ENCODE results near the gene MOSPD2.

The MOSPD2 gene

GRCh38 chrX:14883826-14884225, 10.6 kb downstream of the MOSPD2 start:
- H3K4me3 Mint-ChIP-seq, result no peak overlapping the region
- H3K4me1 Mint-ChIP-seq (ENCODE audit: low read depth), result peaks cover 14% of the 10 kb centered on the region
- H3K36me3 Mint-ChIP-seq (ENCODE audit: low read depth), result peaks cover 8% of the 10 kb centered on the region
- no peaks in the 10 kb centered on the region for H3K27me3 Mint-ChIP-seq
- H3K27ac Mint-ChIP-seq, result no peak overlapping the region
- H3K9me3 Mint-ChIP-seq, result no peaks in the 10 kb centered on the region
- intact Hi-C loops (cut with micrococcal nuclease), result no loop called here

GRCh38 chrX:14884714-14885113, 11.5 kb downstream of the MOSPD2 start:
- Mint-ChIP-seq H3K4me1 (ENCODE audit: low read depth) (peaks cover 21% of the 10 kb centered on the region), H3K27me3 (no peaks in the 10 kb centered on the region), H3K9me3 (no peaks in the 10 kb centered on the region), H3K4me3 (no peak overlapping the region), H3K36me3 (ENCODE audit: low read depth) (peaks cover 8% of the 10 kb centered on the region), H3K27ac (no peak overlapping the region)
- intact Hi-C loops (cut with micrococcal nuclease), result no loop called here

DNA sequence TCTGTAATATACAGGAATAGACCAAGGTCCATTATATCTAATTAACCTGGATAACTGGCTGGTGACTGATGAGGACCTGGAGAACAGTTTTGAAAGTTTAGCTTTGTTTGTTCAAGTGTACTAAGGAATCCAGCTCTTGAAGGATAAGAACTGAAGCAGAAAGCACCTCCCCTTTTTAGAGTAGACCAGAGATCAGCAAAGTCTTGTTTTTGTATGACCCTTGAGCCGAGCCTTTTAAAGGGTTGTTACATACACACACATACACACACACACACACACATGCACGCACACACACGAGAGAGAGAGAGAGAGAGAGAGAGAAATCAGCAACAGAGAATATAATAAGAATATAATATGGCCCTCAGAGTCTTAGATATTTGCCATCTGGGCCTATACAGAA, 13.0 kb downstream of the MOSPD2 start:
- H3K4me3 Mint-ChIP-seq, result no peak overlapping the region
- H3K4me1 Mint-ChIP-seq (ENCODE audit: low read depth), result peaks cover 21% of the 10 kb centered on the region
- peak overlapping the region; percentile 66 for H3K27ac Mint-ChIP-seq
- H3K27me3 Mint-ChIP-seq, result no peaks in the 10 kb centered on the region
- no peaks in the 10 kb centered on the region for H3K9me3 Mint-ChIP-seq
- intact Hi-C loops (cut with micrococcal nuclease), result no loop called here
- peaks cover 8% of the 10 kb centered on the region for H3K36me3 Mint-ChIP-seq (ENCODE audit: low read depth)

- Mint-ChIP-seq H3K4me3 (no peak overlapping the region), H3K4me1 (ENCODE audit: low read depth) (peaks cover 7% of the 10 kb centered on the region), H3K27ac (no peak overlapping the region), H3K9me3 (no peaks in the 10 kb centered on the region), H3K36me3 (ENCODE audit: low read depth) (peaks cover 29% of the 10 kb centered on the region), H3K27me3 (no peaks in the 10 kb centered on the region)
- intact Hi-C loops (cut with micrococcal nuclease), result no loop called here
Measured at GRCh38 chrX:14896273-14896672, 23.1 kb downstream of the MOSPD2 start.

DNA sequence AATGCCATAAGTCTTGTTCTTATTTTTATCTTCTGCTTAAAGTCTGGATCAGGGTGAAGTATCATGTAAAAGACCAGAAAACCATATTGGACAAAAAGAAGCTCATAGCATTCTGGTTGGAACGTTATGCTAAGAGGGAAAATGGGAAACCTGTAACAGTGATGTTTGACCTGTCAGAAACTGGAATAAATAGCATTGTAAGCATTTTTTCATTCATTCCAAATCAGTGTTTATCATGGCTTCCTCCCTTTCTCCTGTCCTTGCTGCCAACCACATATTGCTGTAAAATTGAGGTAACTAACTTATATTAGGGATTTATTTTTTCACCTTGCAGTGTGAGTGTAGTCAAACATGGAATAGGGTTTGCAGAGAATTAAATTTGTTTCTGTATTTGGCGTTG, 23.8 kb downstream of the MOSPD2 start:
- Mint-ChIP-seq H3K27me3 (no peaks in the 10 kb centered on the region), H3K9me3 (no peaks in the 10 kb centered on the region), H3K27ac (no peak overlapping the region), H3K4me3 (no peak overlapping the region), H3K36me3 (ENCODE audit: low read depth) (peaks cover 27% of the 10 kb centered on the region), H3K4me1 (ENCODE audit: low read depth) (peaks cover 7% of the 10 kb centered on the region)
- intact Hi-C loops (cut with micrococcal nuclease), result no loop called here

- Mint-ChIP-seq H3K4me3 (no peak overlapping the region), H3K4me1 (ENCODE audit: low read depth) (peaks cover 7% of the 10 kb centered on the region), H3K36me3 (ENCODE audit: low read depth) (peaks cover 39% of the 10 kb centered on the region), H3K27me3 (no peaks in the 10 kb centered on the region), H3K27ac (no peak overlapping the region), H3K9me3 (no peaks in the 10 kb centered on the region)
- intact Hi-C loops (cut with micrococcal nuclease), result no loop called here
Measured at GRCh38 chrX:14899607-14900006, 26.4 kb downstream of the MOSPD2 start.

DNA sequence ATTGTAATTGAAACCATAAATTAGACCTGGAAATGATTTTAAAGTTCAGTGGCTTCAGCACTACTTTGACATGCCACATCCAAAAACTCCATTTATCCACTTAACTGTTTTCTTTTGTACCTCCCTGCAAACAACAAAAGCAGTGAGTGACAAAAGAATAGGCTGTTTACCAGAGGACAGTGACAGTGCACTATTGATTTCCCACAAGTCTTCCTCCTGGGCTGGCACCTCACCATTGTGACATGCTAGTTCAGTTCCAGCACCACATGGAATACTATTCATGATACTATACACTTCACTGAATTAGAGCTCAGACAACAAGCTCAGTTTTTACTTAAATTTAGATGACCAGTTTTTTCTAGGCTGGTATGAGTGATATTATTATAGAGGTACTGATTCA, 29.3 kb downstream of the MOSPD2 start:
- intact Hi-C loops (cut with micrococcal nuclease), result no loop called here
- H3K27me3 Mint-ChIP-seq, result no peaks in the 10 kb centered on the region
- no peaks in the 10 kb centered on the region for H3K4me1 Mint-ChIP-seq (ENCODE audit: low read depth)
- H3K36me3 Mint-ChIP-seq (ENCODE audit: low read depth), result peaks cover 27% of the 10 kb centered on the region
- no peak overlapping the region for H3K27ac Mint-ChIP-seq
- H3K9me3 Mint-ChIP-seq, result no peaks in the 10 kb centered on the region
- H3K4me3 Mint-ChIP-seq, result no peak overlapping the region

- Mint-ChIP-seq H3K4me1 (ENCODE audit: low read depth) (no peaks in the 10 kb centered on the region), H3K27ac (no peak overlapping the region), H3K36me3 (ENCODE audit: low read depth) (peaks cover 35% of the 10 kb centered on the region), H3K9me3 (no peaks in the 10 kb centered on the region), H3K4me3 (no peak overlapping the region), H3K27me3 (no peaks in the 10 kb centered on the region)
- intact Hi-C loops (cut with micrococcal nuclease), result no loop called here
Measured at GRCh38 chrX:14903891-14904290, 30.7 kb downstream of the MOSPD2 start.

DNA sequence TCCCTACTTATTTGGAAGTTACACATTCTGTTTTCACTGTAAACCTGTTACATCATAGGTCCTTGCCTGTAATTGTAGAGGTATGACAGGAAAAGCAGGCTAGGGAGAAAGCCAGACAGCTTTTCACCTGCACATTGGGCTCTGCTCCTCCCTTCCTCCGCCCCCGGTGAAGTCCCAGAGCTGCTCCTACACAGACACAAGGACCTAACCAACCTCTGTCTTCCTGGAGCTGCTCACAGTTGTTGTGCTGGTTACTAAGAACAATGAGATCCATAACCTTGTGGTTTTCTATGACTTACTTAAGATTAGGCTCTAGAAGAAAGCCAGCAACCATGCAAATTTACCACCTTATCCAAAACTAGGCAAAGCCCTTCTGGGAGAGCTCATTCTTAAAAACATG, 40.0 kb downstream of the MOSPD2 start:
- peaks cover 64% of the 10 kb centered on the region for H3K36me3 Mint-ChIP-seq (ENCODE audit: low read depth)
- intact Hi-C loops (cut with micrococcal nuclease), result no loop called here

GRCh38 chrX:14915596-14915995, 42.4 kb downstream of the MOSPD2 start:
- intact Hi-C loops (cut with micrococcal nuclease), result no loop called here
- Mint-ChIP-seq H3K4me3 (no peak overlapping the region), H3K27ac (no peak overlapping the region), H3K27me3 (no peaks in the 10 kb centered on the region), H3K9me3 (no peaks in the 10 kb centered on the region), H3K36me3 (ENCODE audit: low read depth) (peaks cover 60% of the 10 kb centered on the region), H3K4me1 (ENCODE audit: low read depth) (no peaks in the 10 kb centered on the region)

More for the DNA sequence above, 40.0 kb downstream of the MOSPD2 start:
- Mint-ChIP-seq H3K9me3 (no peaks in the 10 kb centered on the region), H3K27me3 (no peaks in the 10 kb centered on the region), H3K27ac (no peak overlapping the region), H3K4me1 (ENCODE audit: low read depth) (no peaks in the 10 kb centered on the region), H3K4me3 (no peak overlapping the region)

- Mint-ChIP-seq H3K27me3 (no peaks in the 10 kb centered on the region), H3K9me3 (no peaks in the 10 kb centered on the region), H3K4me3 (no peak overlapping the region), H3K27ac (no peak overlapping the region), H3K36me3 (ENCODE audit: low read depth) (peaks cover 60% of the 10 kb centered on the region), H3K4me1 (ENCODE audit: low read depth) (no peaks in the 10 kb centered on the region)
- intact Hi-C loops (cut with micrococcal nuclease), result no loop called here
Measured at GRCh38 chrX:14916017-14916674, 42.9 kb downstream of the MOSPD2 start.

- Mint-ChIP-seq H3K9me3 (no peaks in the 10 kb centered on the region), H3K27ac (no peak overlapping the region), H3K4me3 (no peak overlapping the region), H3K36me3 (ENCODE audit: low read depth) (peaks cover 54% of the 10 kb centered on the region), H3K27me3 (no peaks in the 10 kb centered on the region), H3K4me1 (ENCODE audit: low read depth) (no peaks in the 10 kb centered on the region)
- intact Hi-C loops (cut with micrococcal nuclease), result no loop called here
Measured at GRCh38 chrX:14919407-14919806, 46.2 kb downstream of the MOSPD2 start.

DNA sequence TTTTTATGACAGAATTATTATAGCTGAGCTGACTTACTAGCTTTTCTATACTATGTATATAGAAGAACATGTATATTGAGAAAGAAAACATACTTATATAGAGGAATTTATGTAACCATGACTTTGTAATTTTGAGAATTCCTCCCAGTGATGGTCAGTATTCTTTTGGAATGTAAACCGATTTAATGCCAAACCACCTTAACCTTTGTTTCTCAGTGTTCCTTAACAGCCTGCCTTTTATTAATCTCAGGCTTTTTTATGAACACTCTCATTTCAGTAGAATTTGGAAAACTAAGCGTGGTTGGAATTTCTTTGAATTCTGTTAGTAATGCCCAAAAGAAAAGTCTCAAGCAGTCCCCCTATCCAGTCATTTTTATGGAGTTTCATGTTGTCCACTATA, 47.0 kb downstream of the MOSPD2 start:
- intact Hi-C loops (cut with micrococcal nuclease), result no loop called here
- H3K36me3 Mint-ChIP-seq (ENCODE audit: low read depth), result peaks cover 54% of the 10 kb centered on the region
- no peak overlapping the region for H3K27ac Mint-ChIP-seq
- no peaks in the 10 kb centered on the region for H3K27me3 Mint-ChIP-seq
- H3K4me1 Mint-ChIP-seq (ENCODE audit: low read depth), result no peaks in the 10 kb centered on the region
- H3K4me3 Mint-ChIP-seq, result no peak overlapping the region
- H3K9me3 Mint-ChIP-seq, result no peaks in the 10 kb centered on the region

- H3K27ac Mint-ChIP-seq, result no peak overlapping the region
- no peak overlapping the region for H3K4me3 Mint-ChIP-seq
Measured at GRCh38 chrX:14922437-14922836, 49.2 kb downstream of the MOSPD2 start.

GRCh38 chrX:14923761-14924160, 50.5 kb downstream of the MOSPD2 start:
- Mint-ChIP-seq H3K9me3 (no peaks in the 10 kb centered on the region), H3K27ac (no peak overlapping the region), H3K4me1 (ENCODE audit: low read depth) (no peaks in the 10 kb centered on the region), H3K4me3 (no peak overlapping the region), H3K36me3 (ENCODE audit: low read depth) (peaks cover 26% of the 10 kb centered on the region), H3K27me3 (peaks cover 1% of the 10 kb centered on the region)
- intact Hi-C loops (cut with micrococcal nuclease), result no loop called here

More at GRCh38 chrX:14922437-14922836, 49.2 kb downstream of the MOSPD2 start:
- Mint-ChIP-seq H3K4me1 (ENCODE audit: low read depth) (no peaks in the 10 kb centered on the region), H3K27me3 (no peaks in the 10 kb centered on the region), H3K36me3 (ENCODE audit: low read depth) (peaks cover 36% of the 10 kb centered on the region), H3K9me3 (no peaks in the 10 kb centered on the region)
- intact Hi-C loops (cut with micrococcal nuclease), result no loop called here
